Thymus (tissue), 11 donors: Measurements from ENCODE around the gene NCOA5. TPM values are rescaled to one million over a fixed set of nuclear protein-coding genes. Genes with fewer than 3 reads are reported as not detected.

Experiments
- DNase-seq, 9 donors: peaks; one replicate each; pipeline ENCODE4 v3.0.0-alpha.2; 2013; ENCODE audit warnings: low spot score in 9 of 9, low read depth in 6 of 9, missing footprints in 1 of 9
- H3K27ac ChIP-seq, 2 donors: one replicate each; pipeline ENCODE4 v1.5.1; 2013; ENCODE audit warnings: control low read depth in 1 of 2, low read depth in 1 of 2, low read length in 1 of 2, mild to moderate bottlenecking in 1 of 2, moderate library complexity in 1 of 2
- H3K27me3 ChIP-seq, 2 donors: one replicate each; pipeline ENCODE4 v1.5.1; 2013; ENCODE audit warnings: low read length in 1 of 2; ENCODE audit not compliant: control insufficient read depth in 2 of 2, insufficient read depth in 1 of 2
- H3K36me3 ChIP-seq, 2 donors: one replicate each; pipeline ENCODE4 v1.5.1; 2013; ENCODE audit warnings: low read length in 1 of 2, mild to moderate bottlenecking in 1 of 2, moderate library complexity in 1 of 2; ENCODE audit not compliant: control insufficient read depth in 2 of 2, insufficient read depth in 2 of 2
- H3K4me1 ChIP-seq, 2 donors: one replicate each; pipeline ENCODE4 v1.5.1; 2013; ENCODE audit warnings: low read length in 2 of 2; ENCODE audit not compliant: control insufficient read depth in 2 of 2, insufficient read depth in 2 of 2
- H3K4me3 ChIP-seq, 2 donors: one replicate each; pipeline ENCODE4 v1.5.1; 2013; ENCODE audit warnings: low read length in 2 of 2, control low read depth in 1 of 2, mild to moderate bottlenecking in 1 of 2
- H3K9me3 ChIP-seq, 2 donors: one replicate each; pipeline ENCODE4 v1.5.1; 2013; ENCODE audit warnings: low read length in 1 of 2, mild to moderate bottlenecking in 1 of 2; ENCODE audit not compliant: control insufficient read depth in 2 of 2, insufficient read depth in 1 of 2
- WGBS: extraction: QIAGEN DNeasy Blood & Tissue Kit; methylation state at CpG from one replicate; pipeline ENCODE4 v1.1.7; 2013; 5-methylcytosine and 5-hydroxymethylcytosine counted together
- polyA plus RNA-seq: library from polyadenylated mRNA; stranded (reverse); fragments of 200-250 nt; gene quantifications from one replicate; pipeline ENCODE4 v1.2.3, GENCODE V29; 2013
- total RNA-seq: library from RNA; stranded (reverse); fragments of 120-200 nt; gene quantifications from one replicate; pipeline ENCODE4 v1.2.4, GENCODE V29; 2013
- donor health status: healthy.

NCOA5 gene
- total and polyA plus RNA-seq, 2 donors = 21.5 to 25.4 TPM

GRCh38 chr20:46062621-46063020 lies 27.1 kb downstream of the NCOA5 start:
- peaks cover 3 to 5% of the 10 kb centered on the region in 2 donors for H3K4me1 ChIP-seq
- H3K27ac ChIP-seq = no peak overlapping the region
- H3K27me3 ChIP-seq = peaks cover 18 to 23% of the 10 kb centered on the region in 2 donors
- DNase-seq = no peak
- no peak overlapping the region for H3K4me3 ChIP-seq
- peaks cover 72% of the 10 kb centered on the region in 2 donors for H3K36me3 ChIP-seq
- peaks cover 1 to 3% of the 10 kb centered on the region in 2 donors for H3K9me3 ChIP-seq
- WGBS = 95% methylated on average over 12 of the region's 12 CpGs

GRCh38 chr20:46062151-46062550 lies 27.6 kb downstream of the NCOA5 start:
- Histone ChIP-seq H3K4me1 (peaks cover 3 to 5% of the 10 kb centered on the region in 2 donors), H3K4me3 (no peak overlapping the region), H3K9me3 (peaks cover 1 to 3% of the 10 kb centered on the region in 2 donors), H3K36me3 (peaks cover 70% of the 10 kb centered on the region in 2 donors), H3K27me3 (peaks cover 23 to 27% of the 10 kb centered on the region in 2 donors), H3K27ac (no peak overlapping the region)
- DNase-seq = no peak
- 95% methylated on average over 4 of the region's 4 CpGs for WGBS

GRCh38 chr20:46060975-46061374 lies 28.8 kb downstream of the NCOA5 start:
- H3K4me1 ChIP-seq = peaks cover 3 to 5% of the 10 kb centered on the region in 2 donors
- peaks cover 58% of the 10 kb centered on the region in 2 donors for H3K36me3 ChIP-seq
- 91% methylated on average over 4 of the region's 4 CpGs for WGBS
- H3K4me3 ChIP-seq = no peak overlapping the region
- peaks cover 1 to 3% of the 10 kb centered on the region in 2 donors for H3K9me3 ChIP-seq
- H3K27me3 ChIP-seq = peaks cover 29 to 39% of the 10 kb centered on the region in 2 donors
- DNase-seq = no peak
- no peak overlapping the region for H3K27ac ChIP-seq

DNA sequence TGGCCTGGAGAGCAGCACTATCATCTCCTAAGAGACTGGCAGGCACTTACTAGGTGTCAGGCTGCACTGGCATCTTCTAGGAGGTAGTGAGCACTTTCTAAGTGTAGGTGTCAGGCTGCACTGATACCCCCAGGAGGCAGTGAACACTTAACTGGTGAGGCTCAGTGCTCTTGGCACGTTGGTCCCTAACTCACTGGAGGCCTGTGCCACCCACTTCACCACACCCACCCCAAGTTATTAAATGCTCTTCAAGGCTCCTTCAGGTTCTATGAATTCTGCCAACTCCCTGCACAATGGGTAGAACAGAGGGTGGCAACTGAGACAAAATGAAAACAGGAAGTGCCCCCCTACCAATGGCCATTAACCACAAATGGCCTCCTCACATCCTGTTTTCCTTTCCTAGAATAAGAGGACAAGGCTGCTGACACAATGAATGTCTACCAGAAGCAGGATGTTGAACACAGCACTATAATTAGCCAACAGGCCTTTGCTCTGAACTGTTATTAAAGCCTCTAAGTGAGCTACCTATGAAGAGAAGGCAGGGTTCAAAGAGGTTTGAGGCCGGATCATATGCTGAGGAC lies 29.4 kb downstream of the NCOA5 start:
- 79% methylated on average over 2 of the region's 2 CpGs for WGBS
- H3K4me3 ChIP-seq = no peak overlapping the region
- H3K27ac ChIP-seq = no peak overlapping the region
- peaks cover 29 to 43% of the 10 kb centered on the region in 2 donors for H3K27me3 ChIP-seq
- peak in 1 of 9 donors; percentile 18 for DNase-seq
- H3K36me3 ChIP-seq = peaks cover 52 to 53% of the 10 kb centered on the region in 2 donors
- H3K9me3 ChIP-seq = peaks cover 1 to 3% of the 10 kb centered on the region in 2 donors
- H3K4me1 ChIP-seq = peaks cover 3 to 5% of the 10 kb centered on the region in 2 donors

DNA sequence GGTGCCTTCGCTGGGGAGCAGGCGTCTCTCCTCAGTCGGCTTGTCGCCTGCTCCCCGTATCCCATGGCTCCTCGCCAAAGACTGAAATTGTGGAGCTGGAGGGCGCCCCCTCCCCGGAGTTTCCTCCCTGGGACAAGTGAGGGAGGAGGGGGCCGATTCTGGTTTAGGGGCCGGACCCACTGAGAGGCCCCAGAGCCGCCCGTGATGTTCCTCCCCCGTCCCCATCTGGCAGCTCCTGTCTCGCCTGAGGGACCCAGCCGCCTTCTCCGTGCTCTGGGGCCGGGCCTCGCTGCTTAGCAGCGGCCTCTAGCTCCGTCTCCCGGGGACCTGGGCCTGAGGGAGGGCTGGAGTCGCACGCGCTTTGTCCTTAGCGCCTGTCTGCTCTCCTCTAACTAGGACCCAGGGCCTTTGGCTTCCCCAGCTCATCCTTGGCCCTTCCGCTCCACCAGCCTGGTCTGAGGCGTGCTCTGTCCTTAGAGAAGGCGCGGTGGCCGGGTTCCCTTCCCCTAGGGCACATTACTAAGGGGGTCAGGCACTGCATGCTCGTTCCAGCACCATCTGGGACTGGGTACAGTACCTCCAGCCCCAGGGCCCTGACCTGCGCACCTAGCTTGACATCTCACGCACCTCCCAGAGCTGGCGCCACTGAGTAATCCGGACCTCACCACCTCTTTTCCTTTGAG lies 31.0 kb downstream of the NCOA5 start:
- H3K4me1 ChIP-seq = peaks cover 3 to 5% of the 10 kb centered on the region in 2 donors
- no peak overlapping the region for H3K4me3 ChIP-seq

GRCh38 chr20:46057856-46058598 lies 31.7 kb downstream of the NCOA5 start:
- 9% methylated on average over 66 of the region's 66 CpGs for WGBS
- Histone ChIP-seq H3K36me3 (peaks cover 29% of the 10 kb centered on the region in 2 donors), H3K4me3 (no peak overlapping the region), H3K27me3 (peaks cover 29 to 47% of the 10 kb centered on the region in 2 donors), H3K9me3 (peaks cover 0 to 3% of the 10 kb centered on the region in 2 donors), H3K4me1 (peaks cover 3 to 5% of the 10 kb centered on the region in 2 donors), H3K27ac (no peak overlapping the region)
- DNase-seq = peak in 2 of 9 donors; percentile 15 to 34

More for the DNA sequence above, 31.0 kb downstream of the NCOA5 start:
- Histone ChIP-seq H3K9me3 (peaks cover 1 to 3% of the 10 kb centered on the region in 2 donors), H3K36me3 (peaks cover 36% of the 10 kb centered on the region in 2 donors), H3K27ac (no peak overlapping the region), H3K27me3 (peaks cover 29 to 47% of the 10 kb centered on the region in 2 donors)
- WGBS = 29% methylated on average over 35 of the region's 35 CpGs
- DNase-seq = peak in 1 of 9 donors; percentile 8

- Histone ChIP-seq H3K27me3 (peaks cover 29 to 49% of the 10 kb centered on the region in 2 donors), H3K9me3 (peaks cover 0 to 3% of the 10 kb centered on the region in 2 donors), H3K4me3 (no peak overlapping the region), H3K27ac (no peak overlapping the region), H3K4me1 (peaks cover 3 to 5% of the 10 kb centered on the region in 2 donors), H3K36me3 (peaks cover 21% of the 10 kb centered on the region in 2 donors)
- WGBS = 20% methylated on average over 65 of the region's 65 CpGs
- DNase-seq = peak in 6 of 9 donors; percentile 18 to 44 (median 26)
Observed at GRCh38 chr20:46056970-46057855, 32.5 kb downstream of the NCOA5 start.

DNA sequence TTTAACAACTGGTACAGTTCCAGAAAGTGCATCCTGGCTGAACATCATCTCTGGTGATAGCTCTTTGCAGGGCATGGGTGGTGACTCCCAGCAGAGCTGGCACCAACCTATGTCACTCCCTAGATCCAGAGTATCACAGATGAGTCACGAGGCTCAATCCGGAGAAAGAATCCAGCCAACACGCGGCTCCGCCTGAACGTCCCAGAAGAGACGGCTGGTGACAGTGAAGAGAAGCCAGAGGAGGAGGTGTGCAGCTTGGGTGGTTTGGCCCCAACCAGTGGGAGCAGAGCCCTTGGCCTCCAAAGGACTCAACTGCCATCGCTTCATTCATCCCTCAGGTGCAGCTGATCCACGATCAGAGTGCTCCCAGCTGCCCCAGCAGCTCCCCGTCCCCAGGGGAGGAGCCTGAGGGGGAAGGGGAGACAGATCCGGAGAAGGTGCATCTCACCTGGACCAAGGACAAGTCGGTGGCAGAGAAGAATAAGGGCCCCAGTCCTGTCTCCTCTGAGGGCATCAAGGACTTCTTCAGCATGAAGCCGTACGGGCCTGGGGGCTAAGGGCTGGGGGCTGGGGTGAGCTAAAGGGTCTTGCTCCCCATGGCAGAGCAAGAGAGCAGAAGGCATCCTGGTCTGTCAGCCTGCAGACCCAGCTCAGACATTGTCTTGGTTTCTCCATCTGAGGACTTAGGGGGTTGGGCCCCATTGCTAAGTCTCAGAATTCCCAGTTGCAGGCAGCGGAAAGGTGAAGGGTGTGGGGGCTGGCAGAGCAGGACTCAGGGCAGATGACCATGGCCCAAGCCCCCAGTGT lies 33.5 kb downstream of the NCOA5 start:
- no peak overlapping the region for H3K4me3 ChIP-seq
- peaks cover 0 to 3% of the 10 kb centered on the region in 2 donors for H3K9me3 ChIP-seq
- WGBS = 87% methylated on average over 15 of the region's 15 CpGs
- H3K36me3 ChIP-seq = peaks cover 11 to 12% of the 10 kb centered on the region in 2 donors
- peaks cover 29 to 49% of the 10 kb centered on the region in 2 donors for H3K27me3 ChIP-seq
- H3K27ac ChIP-seq = no peak overlapping the region
- DNase-seq = no peak
- H3K4me1 ChIP-seq = peaks cover 3 to 5% of the 10 kb centered on the region in 2 donors
